ENCODE measurements around the gene PAPOLG. TPM values are rescaled to one million over a fixed set of nuclear protein-coding genes. Genes with fewer than 3 reads are reported as not detected.

The PAPOLG gene
- total RNA-seq, 4 donors from 2014 or later: 11.7 to 19.5 (median 15.7) TPM

- WGBS, 2 donors (ENCODE audit: low coverage in 1 of 2): 73 to 74% methylated on average over 2 of the region's 2 CpGs
Measured at GRCh38 chr2:60775048-60775639, 19.1 kb downstream of the PAPOLG start.

GRCh38 chr2:60778352-60778751 is 22.3 kb downstream of the PAPOLG start:
- no peaks in the 10 kb centered on the region for H3K4me1 ChIP-seq
- H3K36me3 ChIP-seq: peaks cover 0 to 100% of the 10 kb centered on the region in 2 donors
- H3K27me3 ChIP-seq: no peaks in the 10 kb centered on the region
- H3K9me3 ChIP-seq: no peaks in the 10 kb centered on the region
- 89 to 100% methylated on average over 3 of the region's 3 CpGs for WGBS, 2 donors (ENCODE audit: low coverage in 1 of 2)
- no peak overlapping the region for H3K4me3 ChIP-seq
- no peak for ATAC-seq
- TF ChIP-seq EP300 (IDR thresholded peaks at IDR 0.05): no peak
- TF ChIP-seq POLR2AphosphoS5 (IDR thresholded peaks at IDR 0.05): no peak
- TF ChIP-seq POLR2A (IDR thresholded peaks at IDR 0.05): no peak
- TF ChIP-seq CTCF (IDR thresholded peaks at IDR 0.05): no peak
- H3K27ac ChIP-seq: no peak overlapping the region

More at GRCh38 chr2:60775048-60775639, 19.1 kb downstream of the PAPOLG start:
- Histone ChIP-seq H3K27me3 (no peaks in the 10 kb centered on the region), H3K9me3 (no peaks in the 10 kb centered on the region), H3K36me3 (peaks cover 0 to 100% of the 10 kb centered on the region in 2 donors), H3K4me1 (no peaks in the 10 kb centered on the region), H3K27ac (no peak overlapping the region), H3K4me3 (no peak overlapping the region)
- ATAC-seq: no peak
- TF ChIP-seq CTCF (IDR thresholded peaks at IDR 0.05) (no peak), POLR2AphosphoS5 (IDR thresholded peaks at IDR 0.05) (no peak)

- TF ChIP-seq POLR2AphosphoS5 (IDR thresholded peaks at IDR 0.05): no peak
- no peak for TF ChIP-seq CTCF (IDR thresholded peaks at IDR 0.05)
- TF ChIP-seq POLR2A (IDR thresholded peaks at IDR 0.05): no peak
- no peak for TF ChIP-seq EP300 (IDR thresholded peaks at IDR 0.05)
Measured at GRCh38 chr2:60779426-60779825, 23.4 kb downstream of the PAPOLG start.

GRCh38 chr2:60780721-60781120 is 24.7 kb downstream of the PAPOLG start:
- Histone ChIP-seq H3K4me1 (no peaks in the 10 kb centered on the region), H3K4me3 (no peak overlapping the region), H3K27me3 (no peaks in the 10 kb centered on the region), H3K27ac (no peak overlapping the region), H3K36me3 (peaks cover 0 to 100% of the 10 kb centered on the region in 2 donors), H3K9me3 (no peaks in the 10 kb centered on the region)
- TF ChIP-seq EP300 (IDR thresholded peaks at IDR 0.05) (no peak), POLR2AphosphoS5 (IDR thresholded peaks at IDR 0.05) (no peak), POLR2A (IDR thresholded peaks at IDR 0.05) (no peak), CTCF (IDR thresholded peaks at IDR 0.05) (no peak)
- WGBS, 2 donors (ENCODE audit: low coverage in 1 of 2): 75 to 89% methylated on average over 2 to 3 of the region's 3 CpGs
- no peak for ATAC-seq

More at GRCh38 chr2:60779426-60779825, 23.4 kb downstream of the PAPOLG start:
- no peaks in the 10 kb centered on the region for H3K4me1 ChIP-seq
- H3K27ac ChIP-seq: no peak overlapping the region
- H3K27me3 ChIP-seq: no peaks in the 10 kb centered on the region
- peaks cover 0 to 100% of the 10 kb centered on the region in 2 donors for H3K36me3 ChIP-seq
- H3K4me3 ChIP-seq: no peak overlapping the region
- H3K9me3 ChIP-seq: no peaks in the 10 kb centered on the region
- ATAC-seq: no peak
- WGBS, 2 donors (ENCODE audit: low coverage in 1 of 2): 90% methylated on average over 5 of the region's 5 CpGs

- Histone ChIP-seq H3K27me3 (no peaks in the 10 kb centered on the region), H3K36me3 (peaks cover 7 to 100% of the 10 kb centered on the region in 2 donors), H3K9me3 (no peaks in the 10 kb centered on the region), H3K4me1 (no peaks in the 10 kb centered on the region), H3K27ac (no peak overlapping the region), H3K4me3 (no peak overlapping the region)
- ATAC-seq: no peak
- TF ChIP-seq POLR2AphosphoS5 (IDR thresholded peaks at IDR 0.05): no peak
- no peak for TF ChIP-seq CTCF (IDR thresholded peaks at IDR 0.05)
- TF ChIP-seq POLR2A (IDR thresholded peaks at IDR 0.05): no peak
- no peak for TF ChIP-seq EP300 (IDR thresholded peaks at IDR 0.05)
- WGBS, 2 donors (ENCODE audit: low coverage in 1 of 2): 94 to 100% methylated on average over 2 of the region's 2 CpGs
Measured at GRCh38 chr2:60793169-60793568, 37.1 kb downstream of the PAPOLG start.
